DMS 273 (cell line): Measurements from ENCODE around the gene NUDT8.
"Not testable (repeated sequence)": the region's sequence is repeated elsewhere in the genome, so short reads cannot be mapped to it uniquely, and the experiment has no call there.

ENCODE experiments used
- DNase-seq: peaks from one replicate; lab custom pipeline; 2025; ENCODE audit not compliant: unreplicated experiment; lab: John Stamatoyannopoulos, UW

NUDT8 gene

DNA sequence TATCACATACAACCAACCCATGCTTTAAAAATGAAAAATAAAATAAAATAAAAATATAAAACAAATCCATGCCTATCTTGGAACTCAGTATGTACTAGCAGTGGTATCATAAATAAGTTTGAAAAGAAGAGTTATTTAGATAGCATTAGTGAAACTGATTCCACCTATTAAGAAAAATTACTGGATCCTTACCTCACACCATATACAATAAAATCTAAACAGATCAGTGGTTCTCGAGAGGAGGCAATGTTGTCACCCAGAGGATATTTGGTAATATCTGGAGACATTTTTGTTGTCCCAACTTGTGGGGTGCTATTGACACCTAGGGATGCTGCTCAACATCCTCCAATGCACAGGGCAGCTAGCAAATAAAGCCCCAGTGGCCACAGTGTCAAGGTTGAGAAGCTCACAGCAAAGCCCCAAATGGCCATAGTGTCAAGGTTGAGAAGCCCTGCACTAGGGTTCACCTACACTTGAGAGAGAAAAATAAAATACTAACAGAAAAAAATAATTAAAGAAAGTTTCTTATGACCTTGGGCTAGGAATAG lies 32.9 kb downstream of the NUDT8 start:
- no peak for DNase-seq

DNA sequence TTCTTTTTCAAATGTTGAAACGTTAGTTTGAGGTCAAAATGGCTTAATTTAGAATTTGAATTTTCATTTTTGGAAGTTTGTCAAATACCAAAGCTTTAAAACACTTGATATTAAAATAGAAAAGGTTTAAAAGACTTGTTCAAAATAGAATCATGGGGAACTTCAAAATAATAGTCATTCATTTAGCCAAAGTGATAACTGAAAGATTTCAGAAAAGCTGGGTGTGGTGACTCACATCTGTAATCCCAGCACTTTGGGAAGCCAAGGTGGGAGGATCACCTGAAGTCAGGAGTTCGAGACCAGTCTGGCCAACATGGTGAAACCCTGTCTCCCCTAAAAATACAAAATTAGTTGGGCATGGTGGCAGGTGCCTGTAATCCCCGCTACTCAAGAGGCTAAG lies 35.3 kb downstream of the NUDT8 start:
- no peak for DNase-seq

DNA sequence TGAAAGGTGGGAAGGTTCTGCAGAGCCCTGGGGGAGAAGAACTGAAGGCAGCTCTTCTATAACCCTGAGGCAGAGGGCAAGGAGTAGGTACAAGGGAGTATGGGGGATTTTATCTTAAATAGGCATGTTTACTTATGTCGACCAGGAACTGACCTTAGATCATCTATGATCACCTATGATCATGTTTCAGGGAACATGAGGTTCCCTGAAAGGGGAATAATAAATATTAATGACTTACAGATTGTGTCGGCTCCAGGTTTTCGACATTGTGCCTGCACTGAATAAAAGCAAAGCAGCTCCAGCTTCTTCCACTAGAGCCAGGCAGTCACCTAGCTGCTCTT lies 36.2 kb downstream of the NUDT8 start:
- no peak for DNase-seq

DNA sequence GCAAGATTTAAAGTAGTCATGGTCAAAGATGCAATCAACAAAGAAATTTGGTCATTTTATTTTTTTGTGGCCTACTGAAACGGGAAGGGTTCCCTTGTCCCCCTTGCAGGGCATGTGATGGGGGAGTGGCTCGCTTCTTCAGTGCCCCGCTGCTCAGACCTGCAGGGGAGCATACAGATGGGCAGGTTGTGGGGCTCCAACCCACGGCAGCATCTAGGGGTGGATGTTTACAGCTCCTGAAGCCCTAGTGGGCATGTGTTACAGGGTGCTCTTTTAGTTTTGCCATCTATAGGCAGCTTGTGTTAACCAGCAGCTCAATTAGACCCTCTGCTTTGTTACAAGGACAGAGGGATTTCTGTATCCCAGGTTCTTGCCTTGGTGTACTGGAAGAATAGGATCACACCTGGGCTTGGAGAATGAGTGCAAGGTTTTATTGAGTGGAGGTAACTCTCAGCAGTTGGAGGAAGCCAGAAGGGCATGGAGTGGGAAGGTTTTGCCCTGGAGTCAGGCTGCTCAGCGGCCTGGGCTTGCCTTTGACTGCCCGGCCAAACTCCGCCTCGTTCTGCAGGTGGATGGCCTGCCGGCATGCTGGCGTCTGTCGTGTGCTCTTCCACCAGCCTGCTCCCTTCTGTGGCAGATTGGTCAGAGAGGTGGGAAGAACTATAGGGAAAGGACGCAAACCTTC lies 36.7 kb downstream of the NUDT8 start:
- peak; percentile 26 for DNase-seq

DNA sequence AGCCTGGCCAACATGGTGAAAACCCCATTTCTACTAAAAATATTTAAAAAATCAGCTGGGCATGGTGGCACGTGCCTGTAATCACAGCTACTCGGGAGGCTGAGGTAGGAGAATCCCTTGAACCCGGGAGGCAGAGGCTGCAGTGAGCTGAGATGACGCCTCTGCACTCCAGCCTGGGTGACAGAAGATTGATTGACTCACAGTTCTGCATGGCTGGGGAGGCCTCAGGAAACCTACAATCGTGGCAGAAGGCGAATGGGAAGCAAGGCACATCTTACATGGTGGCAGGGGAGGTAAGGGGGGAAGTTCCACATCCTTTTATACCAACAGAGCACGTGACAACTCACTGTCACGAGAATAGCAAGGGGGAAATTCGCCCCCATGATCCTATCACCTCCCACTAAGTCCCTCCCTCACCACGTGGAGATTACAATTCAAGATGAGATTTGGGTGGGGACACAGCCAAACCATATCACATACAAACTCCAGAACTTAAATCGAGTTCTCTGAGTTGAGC lies 40.8 kb downstream of the NUDT8 start:
- DNase-seq = not testable (repeated sequence)

DNA sequence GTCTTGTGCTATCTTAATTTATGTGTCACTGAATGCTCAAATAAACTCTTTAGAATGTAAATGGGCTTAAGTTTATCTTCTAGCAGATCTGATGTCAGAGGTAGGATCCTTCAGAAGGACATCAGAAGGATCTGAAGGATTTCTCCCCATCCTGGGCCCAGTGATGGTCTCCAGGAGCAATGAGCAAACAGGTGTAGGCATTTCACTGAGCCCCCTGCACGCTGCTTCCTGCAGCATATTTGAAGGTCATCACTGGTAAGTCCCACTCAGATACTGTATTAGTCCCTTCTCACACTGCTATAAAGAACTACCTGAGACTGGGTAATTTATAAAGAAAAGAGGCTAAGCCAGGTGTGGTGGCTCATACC lies 41.6 kb downstream of the NUDT8 start:
- DNase-seq = no peak

DNA sequence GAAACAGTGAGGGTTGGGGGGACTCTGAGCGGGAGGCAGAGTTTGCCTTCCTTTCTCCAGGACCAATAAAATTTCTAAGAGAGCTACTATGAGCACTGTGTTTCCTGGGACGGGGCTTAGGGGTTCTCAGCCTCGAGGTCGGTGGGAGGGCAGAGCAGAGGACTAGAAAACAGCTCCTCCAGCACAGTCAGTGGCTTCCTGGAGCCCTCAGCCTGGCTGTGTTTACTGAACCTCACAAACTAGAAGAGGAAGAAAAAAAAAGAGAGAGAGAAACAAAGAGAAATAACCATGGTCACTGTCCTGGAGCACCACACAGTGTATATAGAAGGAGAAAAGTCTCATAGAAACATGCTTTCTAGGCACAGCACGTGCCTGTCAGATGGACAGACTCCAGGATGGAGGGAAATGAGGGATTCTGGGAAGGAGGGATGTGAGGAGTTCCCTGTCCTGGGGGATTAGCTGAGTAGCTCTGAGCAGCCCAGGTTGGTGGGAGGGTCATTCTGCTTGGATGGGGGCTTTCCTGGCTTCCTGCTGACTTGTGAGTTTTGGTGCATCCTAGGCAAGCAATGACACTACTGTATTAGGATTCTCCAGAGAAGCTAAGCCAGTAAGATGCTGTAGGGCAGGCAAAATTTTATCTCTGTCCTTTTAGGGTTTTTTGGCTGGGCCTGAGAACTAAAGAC lies 43.0 kb downstream of the NUDT8 start:
- no peak for DNase-seq

DNA sequence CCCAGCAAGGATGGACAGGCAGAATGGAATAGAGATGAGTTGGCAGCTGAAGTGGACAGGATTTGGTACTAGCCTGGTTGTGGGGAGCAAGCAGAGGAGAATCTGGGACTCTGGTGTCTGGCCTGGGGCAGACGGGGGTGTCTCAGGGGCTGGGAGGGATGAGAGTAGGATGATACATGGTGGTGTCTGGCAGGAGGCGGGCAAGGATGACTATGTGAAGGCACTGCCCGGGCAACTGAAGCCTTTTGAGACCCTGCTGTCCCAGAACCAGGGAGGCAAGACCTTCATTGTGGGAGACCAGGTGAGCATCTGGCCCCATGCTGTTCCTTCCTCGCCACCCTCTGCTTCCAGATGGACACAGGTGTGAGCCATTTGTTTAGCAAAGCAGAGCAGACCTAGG lies 43.8 kb downstream of the NUDT8 start:
- no peak for DNase-seq

DNA sequence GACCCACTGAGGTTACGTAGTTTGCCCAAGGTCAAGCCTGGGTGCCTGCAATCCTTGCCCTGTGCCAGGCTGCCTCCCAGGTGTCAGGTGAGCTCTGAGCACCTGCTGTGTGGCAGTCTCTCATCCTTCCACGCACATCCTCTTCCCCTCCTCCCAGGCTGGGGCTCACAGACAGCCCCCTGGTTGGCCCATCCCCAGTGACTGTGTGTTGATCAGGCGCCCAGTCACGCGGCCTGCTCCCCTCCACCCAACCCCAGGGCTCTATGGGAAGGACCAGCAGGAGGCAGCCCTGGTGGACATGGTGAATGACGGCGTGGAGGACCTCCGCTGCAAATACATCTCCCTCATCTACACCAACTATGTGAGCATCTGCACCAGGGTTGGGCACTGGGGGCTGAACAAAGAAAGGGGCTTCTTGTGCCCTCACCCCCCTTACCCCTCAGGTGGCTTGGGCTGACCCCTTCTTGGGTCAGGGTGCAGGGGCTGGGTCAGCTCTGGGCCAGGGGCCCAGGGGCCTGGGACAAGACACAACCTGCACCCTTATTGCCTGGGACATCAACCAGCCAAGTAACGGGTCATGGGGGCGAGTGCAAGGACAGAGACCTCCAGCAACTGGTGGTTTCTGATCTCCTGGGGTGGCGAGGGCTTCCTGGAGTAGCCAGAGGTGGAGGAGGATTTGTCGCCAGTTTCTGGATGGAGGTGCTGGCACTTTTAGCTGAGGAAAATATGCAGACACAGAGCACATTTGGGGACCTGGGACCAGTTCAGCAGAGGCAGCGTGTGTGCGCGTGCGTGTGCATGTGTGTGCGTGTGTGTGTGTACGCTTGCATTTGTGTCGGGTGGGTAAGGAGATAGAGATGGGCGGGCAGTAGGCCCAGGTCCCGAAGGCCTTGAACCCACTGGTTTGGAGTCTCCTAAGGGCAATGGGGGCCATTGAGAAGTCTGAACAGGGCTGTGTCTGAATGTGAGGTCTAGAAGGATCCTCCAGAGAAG lies 44.6 kb downstream of the NUDT8 start:
- DNase-seq = no peak

DNA sequence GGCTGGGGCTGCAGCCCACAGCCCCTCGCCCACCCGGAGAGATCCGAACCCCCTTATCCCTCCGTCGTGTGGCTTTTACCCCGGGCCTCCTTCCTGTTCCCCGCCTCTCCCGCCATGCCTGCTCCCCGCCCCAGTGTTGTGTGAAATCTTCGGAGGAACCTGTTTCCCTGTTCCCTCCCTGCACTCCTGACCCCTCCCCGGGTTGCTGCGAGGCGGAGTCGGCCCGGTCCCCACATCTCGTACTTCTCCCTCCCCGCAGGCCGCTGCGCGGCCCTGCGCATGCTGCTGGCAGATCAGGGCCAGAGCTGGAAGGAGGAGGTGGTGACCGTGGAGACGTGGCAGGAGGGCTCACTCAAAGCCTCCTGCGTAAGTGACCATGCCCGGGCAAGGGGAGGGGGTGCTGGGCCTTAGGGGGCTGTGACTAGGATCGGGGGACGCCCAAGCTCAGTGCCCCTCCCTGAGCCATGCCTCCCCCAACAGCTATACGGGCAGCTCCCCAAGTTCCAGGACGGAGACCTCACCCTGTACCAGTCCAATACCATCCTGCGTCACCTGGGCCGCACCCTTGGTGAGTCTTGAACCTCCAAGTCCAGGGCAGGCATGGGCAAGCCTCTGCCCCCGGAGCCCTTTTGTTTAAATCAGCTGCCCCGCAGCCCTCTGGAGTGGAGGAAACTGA lies 45.4 kb downstream of the NUDT8 start:
- peak; percentile 57 for DNase-seq

DNA sequence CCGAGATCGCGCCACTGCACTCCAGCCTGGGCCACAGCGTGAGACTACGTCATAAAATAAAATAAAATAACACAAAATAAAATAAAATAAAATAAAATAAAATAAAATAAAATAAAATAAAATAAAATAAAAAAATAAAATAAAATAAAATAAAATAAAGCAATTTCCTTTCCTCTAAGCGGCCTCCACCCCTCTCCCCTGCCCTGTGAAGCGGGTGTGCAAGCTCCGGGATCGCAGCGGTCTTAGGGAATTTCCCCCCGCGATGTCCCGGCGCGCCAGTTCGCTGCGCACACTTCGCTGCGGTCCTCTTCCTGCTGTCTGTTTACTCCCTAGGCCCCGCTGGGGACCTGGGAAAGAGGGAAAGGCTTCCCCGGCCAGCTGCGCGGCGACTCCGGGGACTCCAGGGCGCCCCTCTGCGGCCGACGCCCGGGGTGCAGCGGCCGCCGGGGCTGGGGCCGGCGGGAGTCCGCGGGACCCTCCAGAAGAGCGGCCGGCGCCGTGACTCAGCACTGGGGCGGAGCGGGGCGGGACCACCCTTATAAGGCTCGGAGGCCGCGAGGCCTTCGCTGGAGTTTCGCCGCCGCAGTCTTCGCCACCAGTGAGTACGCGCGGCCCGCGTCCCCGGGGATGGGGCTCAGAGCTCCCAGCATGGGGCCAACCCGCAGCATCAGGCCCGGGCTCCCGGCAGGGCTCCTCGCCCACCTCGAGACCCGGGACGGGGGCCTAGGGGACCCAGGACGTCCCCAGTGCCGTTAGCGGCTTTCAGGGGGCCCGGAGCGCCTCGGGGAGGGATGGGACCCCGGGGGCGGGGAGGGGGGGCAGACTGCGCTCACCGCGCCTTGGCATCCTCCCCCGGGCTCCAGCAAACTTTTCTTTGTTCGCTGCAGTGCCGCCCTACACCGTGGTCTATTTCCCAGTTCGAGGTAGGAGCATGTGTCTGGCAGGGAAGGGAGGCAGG lies 46.2 kb downstream of the NUDT8 start, which contains the start of gene GSTP1:
TSS of gene GSTP1 (plus strand) at position 566 of the 958 bp plus-strand sequence. CDS start at position 598, 32 bp downstream.
- peak; percentile 94 for DNase-seq

DNA sequence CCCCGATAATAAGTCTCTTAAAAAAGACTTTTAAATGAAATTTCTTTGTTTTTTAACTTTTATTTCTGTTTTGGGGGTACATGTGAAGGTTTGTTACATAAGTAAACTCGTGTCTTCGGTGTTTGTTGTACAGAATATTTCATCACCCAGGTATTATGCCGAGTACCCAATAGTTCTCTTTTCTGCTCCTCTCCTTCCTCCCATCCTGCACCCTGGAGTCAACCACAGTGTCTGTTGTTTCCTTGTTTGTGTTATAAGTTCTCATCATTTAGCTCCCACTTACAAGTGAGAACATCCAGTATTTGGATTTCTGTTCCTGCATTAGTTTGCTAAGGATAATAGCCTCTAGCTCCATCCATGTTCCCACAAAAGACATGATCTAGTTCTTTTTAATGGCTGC lies 47.7 kb downstream of the NUDT8 start:
- DNase-seq = no peak

DNA sequence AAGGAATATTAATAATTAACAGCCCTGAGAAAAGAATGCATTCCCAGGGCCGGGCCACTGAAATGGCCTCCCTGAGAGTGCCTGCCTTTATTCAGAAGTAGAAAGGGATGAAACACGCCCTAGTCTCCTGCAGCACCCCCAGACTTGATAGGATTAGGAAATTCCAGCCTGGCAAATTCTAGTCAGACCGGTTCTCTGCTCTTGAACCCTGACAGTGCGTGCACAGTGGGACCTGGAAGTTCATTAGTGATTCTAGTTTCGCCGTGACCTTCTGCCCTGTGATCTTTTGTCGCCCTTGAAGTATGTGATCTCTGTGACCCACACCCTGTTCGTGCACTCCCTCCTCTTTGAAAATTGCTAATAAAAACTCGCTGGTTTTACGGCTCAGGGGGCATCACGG lies 48.3 kb downstream of the NUDT8 start:
- DNase-seq = no peak

DNA sequence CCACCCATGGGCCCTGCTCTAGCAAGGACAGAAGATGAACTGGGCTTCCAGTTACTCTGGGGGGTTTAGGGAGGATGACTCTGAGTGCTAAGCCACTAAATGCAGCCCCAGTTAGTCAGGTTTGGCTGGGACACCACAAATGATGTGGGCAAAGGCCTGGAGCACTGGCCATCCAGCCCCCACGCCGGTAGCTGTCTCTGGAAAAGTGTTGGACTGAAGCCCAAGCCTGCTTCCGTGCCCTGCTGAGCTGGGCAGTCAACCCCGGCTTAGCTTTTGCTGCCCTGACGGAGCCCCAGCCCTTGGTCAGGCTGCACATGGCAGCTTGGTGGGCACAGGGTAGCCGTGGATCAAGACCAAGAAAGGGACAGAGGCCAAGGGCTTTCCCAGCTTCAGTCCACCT lies 51.8 kb downstream of the NUDT8 start:
- no peak for DNase-seq
